AG10803 (cell line): Measurements from ENCODE around the gene LAMC3.
"Not testable (repeated sequence)": the region's sequence is repeated elsewhere in the genome, so short reads cannot be mapped to it uniquely, and the experiment has no call there.

Experiments used
- DNase-seq: peaks from one replicate; pipeline ENCODE4 v3.0.0; 2010; ENCODE audit warnings: low read depth
- H3K4me3 ChIP-seq: 2 replicates; pipeline ENCODE4 v1.5.1; 2011; ENCODE audit warnings: mild to moderate bottlenecking, low read length, control low read depth
- CTCF ChIP-seq: conservative IDR thresholded peaks from 2 replicates; pipeline ENCODE4 v1.5.1; 2011; ENCODE audit warnings: mild to moderate bottlenecking, low read length, control low read depth, inconsistent platforms

LAMC3 gene

DNA sequence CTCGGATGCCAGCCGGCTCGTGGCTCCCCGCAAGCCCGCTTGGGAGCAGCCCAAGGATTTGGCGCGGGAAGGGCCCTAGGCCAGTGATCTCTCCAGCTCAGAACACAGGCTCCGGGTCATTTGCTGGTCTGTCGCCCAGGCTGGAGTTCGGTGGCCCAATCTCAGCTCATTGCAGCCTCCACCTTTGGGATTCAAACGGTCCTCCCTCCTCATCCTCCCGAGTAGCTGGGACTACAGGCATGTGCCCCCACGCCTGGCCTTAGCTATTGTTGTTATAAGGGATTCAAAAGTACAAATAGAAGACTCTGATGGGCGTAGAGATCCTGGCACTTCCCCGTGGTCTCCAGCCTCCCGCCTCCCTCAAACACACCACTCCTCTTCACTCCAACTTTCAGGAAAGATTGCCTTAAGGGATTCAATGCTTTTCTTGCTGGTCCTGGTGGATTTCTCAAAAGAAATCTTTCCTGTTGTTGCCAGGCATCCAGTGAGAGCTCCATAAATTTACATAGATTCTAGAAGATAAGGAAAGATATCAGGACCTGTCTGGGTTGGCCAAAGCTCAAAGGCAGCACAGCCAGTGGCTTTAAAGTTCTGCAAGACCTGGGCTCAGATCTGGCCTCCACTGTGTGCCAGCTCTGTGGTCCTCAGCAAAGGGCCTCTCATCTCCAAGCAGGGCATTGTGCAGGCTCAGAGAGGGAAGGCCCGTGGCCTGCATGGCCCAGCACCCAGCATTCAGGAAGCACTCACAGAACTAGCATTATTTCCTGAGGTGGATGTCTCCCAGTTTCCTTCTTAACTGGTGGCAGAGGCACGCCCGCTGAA is 88.4 kb downstream of the LAMC3 start:
- H3K4me3 ChIP-seq = no peak overlapping the region
- no peak for DNase-seq
- no peak for TF ChIP-seq CTCF

GRCh38 chr9:131097948-131098278 is 88.9 kb downstream of the LAMC3 start:
- no peak for DNase-seq
- H3K4me3 ChIP-seq = no peak overlapping the region

GRCh38 chr9:131098391-131099101 is 89.6 kb downstream of the LAMC3 start:
- TF ChIP-seq CTCF = no peak

More at GRCh38 chr9:131097948-131098278, 88.9 kb downstream of the LAMC3 start:
- TF ChIP-seq CTCF = no peak

GRCh38 chr9:131099102-131099606 is 90.2 kb downstream of the LAMC3 start:
- no peak for TF ChIP-seq CTCF
- no peak for DNase-seq
- H3K4me3 ChIP-seq = no peak overlapping the region

More at GRCh38 chr9:131098391-131099101, 89.6 kb downstream of the LAMC3 start:
- no peak for DNase-seq
- H3K4me3 ChIP-seq = no peak overlapping the region

GRCh38 chr9:131099845-131100244 is 90.9 kb downstream of the LAMC3 start:
- H3K4me3 ChIP-seq, DNase-seq: not testable (repeated sequence)

DNA sequence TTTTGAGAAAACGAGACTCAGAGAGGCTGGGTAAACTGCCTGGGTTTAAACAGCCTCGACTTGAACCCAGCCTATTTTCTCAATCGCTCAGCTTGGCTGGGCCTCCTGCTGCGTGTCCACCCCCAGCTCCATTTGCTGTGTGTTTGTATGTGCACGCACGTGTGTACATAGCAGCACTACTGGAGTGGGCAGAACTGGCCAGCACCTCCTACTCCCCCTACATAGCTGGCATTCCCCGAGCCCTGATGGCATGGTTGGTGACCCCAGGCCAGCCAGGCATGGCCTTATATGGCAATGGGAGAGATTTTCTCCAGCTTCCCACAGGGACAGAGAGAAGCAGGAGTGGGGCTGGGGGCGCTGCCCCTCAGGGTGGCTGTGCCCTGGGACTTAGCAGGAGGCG is 91.5 kb downstream of the LAMC3 start:
- DNase-seq = no peak
- no peak for TF ChIP-seq CTCF
- no peak overlapping the region for H3K4me3 ChIP-seq

DNA sequence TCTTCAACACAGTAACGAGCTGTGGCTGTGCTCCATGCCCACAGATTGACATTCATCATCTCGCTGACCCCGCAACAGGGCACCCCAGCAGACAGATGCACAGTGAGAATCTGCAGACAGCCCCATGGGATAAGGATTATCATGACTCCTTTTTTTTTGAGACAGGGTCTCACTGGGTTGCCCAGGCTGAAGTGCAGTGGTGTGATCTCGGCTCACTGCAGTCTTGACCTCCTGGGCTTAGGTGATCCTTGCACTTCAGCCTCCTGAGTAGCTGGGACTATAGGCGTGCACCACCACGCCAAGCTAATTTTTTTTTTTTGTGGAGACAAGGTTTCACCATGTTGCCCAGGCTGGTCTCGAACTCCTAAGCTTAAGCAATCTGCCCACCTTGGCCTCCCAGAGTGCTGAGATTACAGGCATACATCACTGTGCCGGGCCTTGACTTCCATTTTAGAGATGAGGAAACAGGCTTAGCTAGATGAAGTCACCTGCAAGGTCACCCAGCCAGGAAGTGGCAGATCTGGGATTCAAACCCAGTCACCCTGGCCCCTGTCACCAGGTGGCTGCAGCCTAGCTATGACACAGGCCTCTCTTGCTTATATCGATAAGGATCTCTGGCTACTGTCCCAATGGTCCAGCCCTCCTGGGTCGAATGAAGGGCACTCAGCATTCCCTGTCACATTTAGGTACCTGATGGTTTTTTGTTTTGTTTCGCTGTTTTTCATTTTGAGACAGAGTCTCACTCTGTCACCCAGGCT is 92.4 kb downstream of the LAMC3 start:
- H3K4me3 ChIP-seq = no peak overlapping the region
- DNase-seq = no peak
- no peak for TF ChIP-seq CTCF
